RCC 7860 (cell line): ENCODE results near the gene GHSR.

Experiments
- DNase-seq: peaks from one replicate; pipeline ENCODE4 v3.0.0-alpha.2; 2015; ENCODE audit warnings: low spot score
- FAIRE-seq: peaks from 2 replicates; lab custom pipeline; 2012; peaks lifted over from hg19 to GRCh38; lab: Jason Lieb, UNC

GHSR gene

GRCh38 chr3:172438186-172438585, 10.1 kb downstream of the GHSR start:
- DNase-seq (no peak), FAIRE-seq (no peak)

- DNase-seq (no peak), FAIRE-seq (no peak)
Observed at GRCh38 chr3:172437713-172438112, 10.5 kb downstream of the GHSR start.

GRCh38 chr3:172415323-172415722, 32.9 kb downstream of the GHSR start:
- no peak for DNase-seq
- FAIRE-seq, result no peak

DNA sequence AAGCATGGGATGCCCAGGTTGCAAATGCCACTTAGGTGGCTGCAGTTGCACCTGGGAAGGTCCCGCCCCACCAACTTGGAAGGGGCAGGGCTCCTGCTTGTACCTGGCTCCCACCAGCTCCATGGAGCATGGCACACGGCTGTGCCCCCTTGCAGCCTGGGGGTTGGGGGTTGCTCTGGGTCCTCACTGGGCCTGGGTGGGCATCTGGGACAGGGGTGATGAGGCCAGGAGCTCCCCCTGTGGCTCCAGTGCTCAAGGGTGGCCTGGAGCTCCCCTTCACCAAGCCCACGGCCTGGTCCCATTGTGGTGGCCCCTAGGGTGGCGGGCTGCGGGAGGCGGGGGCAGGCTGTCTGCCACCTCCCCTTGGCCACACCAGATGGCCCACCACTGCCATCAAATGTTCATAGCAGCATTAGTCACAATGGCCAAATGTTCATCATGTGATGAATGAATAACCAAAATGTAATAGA, 36.7 kb downstream of the GHSR start:
- no peak for DNase-seq
- FAIRE-seq, result no peak

- no peak for DNase-seq
- no peak for FAIRE-seq
Observed at GRCh38 chr3:172410702-172411477, 37.4 kb downstream of the GHSR start.

GRCh38 chr3:172407872-172408271, 40.4 kb downstream of the GHSR start:
- DNase-seq (no peak), FAIRE-seq (no peak)

DNA sequence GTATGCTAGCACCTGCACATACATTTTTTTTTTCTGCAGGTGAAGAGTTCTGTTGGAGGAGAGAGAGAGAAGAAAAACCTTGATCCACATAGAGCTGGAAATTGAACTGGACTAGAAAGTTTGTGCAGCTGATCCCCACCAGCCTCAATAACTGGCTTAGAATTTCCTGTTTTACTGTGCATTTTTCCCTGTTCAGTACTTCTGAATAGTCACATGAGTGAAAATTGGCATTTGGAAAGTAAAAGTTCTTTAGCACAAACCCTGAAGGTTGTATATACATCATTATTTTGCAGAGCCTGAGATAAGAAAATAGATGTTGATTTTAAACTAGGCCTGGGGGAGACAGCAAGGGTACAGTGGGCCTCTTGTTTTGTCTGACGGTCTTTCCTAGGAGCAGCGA, 42.3 kb downstream of the GHSR start:
- FAIRE-seq (no peak), DNase-seq (no peak)

DNA sequence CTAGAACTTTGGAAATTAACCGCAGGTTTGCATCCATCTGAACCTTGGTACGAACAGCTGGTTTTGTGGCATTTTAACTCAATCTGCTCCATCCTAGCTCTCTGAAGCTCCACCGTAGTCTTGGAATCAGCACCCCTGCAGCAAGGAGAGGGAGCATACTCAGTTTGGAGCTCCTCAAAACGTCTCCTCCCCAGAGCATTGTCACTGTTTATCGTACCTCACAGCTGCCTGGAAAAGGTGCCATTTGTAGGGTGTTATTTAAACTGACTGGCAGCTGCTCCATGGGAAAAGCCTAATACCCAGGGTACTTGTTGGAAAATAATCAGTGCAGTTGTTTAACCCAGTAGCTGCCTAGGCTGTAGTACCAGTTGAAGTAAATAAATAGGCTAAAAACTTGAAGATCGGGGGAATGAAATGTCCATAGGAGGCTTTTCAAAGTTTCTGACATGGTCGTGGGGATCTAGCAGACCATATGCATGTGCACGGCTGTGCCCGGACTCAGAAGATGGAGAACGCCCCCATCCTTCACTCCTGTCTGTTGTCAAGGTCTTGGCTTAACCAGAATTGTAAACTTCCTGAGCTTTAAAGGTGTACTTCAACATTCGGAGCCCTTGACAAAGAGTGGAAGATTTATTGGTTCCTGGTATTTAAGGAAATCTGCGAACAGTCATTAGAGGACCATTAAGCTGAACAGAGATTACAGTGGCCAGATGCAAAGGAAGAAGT, 43.9 kb downstream of the GHSR start:
- no peak for DNase-seq
- no peak for FAIRE-seq

- FAIRE-seq (no peak), DNase-seq (no peak)
Observed at GRCh38 chr3:172402892-172403643, 45.2 kb downstream of the GHSR start.

- FAIRE-seq, result no peak
- no peak for DNase-seq
Observed at GRCh38 chr3:172402090-172402489, 46.2 kb downstream of the GHSR start.

GRCh38 chr3:172398484-172398883, 49.8 kb downstream of the GHSR start:
- DNase-seq, result no peak
- no peak for FAIRE-seq

DNA sequence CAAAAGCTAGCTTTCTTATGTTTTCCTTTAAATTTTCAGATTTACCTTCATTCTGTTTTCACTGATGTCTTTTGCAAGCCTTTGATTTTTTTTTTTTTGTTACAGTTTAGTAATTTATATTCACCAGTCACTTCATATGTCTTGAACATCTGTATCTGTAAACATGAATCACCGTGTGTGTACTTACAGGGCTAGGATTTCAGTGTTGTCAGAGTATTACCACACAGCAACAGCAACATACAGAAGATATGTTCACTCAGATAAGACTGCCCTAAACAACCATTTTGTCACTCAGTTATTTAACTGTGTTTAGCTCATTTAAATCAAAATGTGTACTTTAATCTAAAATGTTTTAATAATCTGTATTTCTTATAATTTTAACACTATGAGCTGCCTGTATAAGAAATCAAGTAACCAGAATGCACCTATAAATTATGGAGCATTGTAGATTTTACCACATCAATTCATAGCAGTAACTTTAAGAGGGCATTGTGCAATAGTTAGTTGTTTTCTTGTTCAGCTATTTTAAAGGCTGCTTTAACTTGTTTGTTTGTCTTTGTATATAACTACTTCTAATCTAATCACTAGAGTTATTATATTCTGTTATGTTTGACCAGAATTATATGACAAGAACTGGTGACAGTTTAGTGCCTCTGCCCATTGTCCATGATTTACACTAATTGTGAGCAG, 50.4 kb downstream of the GHSR start:
- no peak for FAIRE-seq
- no peak for DNase-seq

DNA sequence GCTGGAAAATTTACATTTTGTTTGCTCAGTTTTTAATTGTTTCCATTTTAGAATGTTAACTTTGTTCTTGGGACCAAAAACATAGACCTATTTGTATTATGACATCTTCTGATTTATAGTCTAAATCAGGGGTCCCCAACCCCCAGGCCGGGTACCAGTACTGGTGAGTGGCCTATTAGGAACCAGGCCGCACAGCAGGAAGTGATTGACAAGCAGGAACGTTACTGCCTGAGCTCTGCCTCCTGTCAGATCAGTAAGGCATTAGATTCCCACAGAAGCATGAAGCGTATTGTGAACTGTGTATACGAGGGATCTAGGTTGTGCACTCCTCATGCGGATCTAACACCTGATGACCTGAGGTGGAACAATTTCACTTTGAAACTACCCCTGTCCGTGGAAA, 51.9 kb downstream of the GHSR start:
- FAIRE-seq (no peak), DNase-seq (no peak)

DNA sequence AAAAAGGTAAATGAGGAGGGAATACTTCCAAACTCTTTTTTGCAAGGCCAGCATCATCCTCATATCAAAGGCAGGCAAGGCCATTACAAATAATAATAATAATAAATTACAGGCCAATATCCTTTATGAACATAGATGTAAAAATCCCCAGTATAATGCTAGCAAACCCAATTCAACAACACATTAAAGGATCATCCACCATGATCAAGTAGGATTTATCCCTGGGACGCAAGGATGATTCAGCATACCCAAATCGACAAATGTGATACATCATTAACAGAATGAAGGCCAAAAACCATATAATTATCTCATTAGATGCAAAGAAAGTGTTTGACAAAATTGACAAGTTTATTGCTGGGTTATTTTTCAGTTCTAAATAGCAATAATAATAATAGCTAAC, 53.6 kb downstream of the GHSR start:
- DNase-seq (no peak), FAIRE-seq (no peak)
